Effector CD4-positive, alpha-beta T cell (primary cell): ENCODE data around the gene TYK2.
"Not testable (repeated sequence)": the region's sequence is repeated elsewhere in the genome, so short reads cannot be mapped to it uniquely, and the experiment has no call there.

Experiments used
- DNase-seq: peaks from one replicate; pipeline ENCODE4 v3.0.0-alpha.2; 2020

TYK2 gene

GRCh38 chr19:10368101-10368803, 12.1 kb downstream of the TYK2 start:
- no peak for DNase-seq

- not testable (repeated sequence) for DNase-seq
Measured at GRCh38 chr19:10366950-10367512, 13.3 kb downstream of the TYK2 start.

- no peak for DNase-seq
Measured at GRCh38 chr19:10365518-10365917, 14.9 kb downstream of the TYK2 start.

GRCh38 chr19:10364644-10365043, 15.7 kb downstream of the TYK2 start:
- DNase-seq = no peak

- DNase-seq = no peak
Measured at GRCh38 chr19:10363789-10364281, 16.5 kb downstream of the TYK2 start.

- no peak for DNase-seq
Measured at GRCh38 chr19:10362259-10362658, 18.1 kb downstream of the TYK2 start.

- no peak for DNase-seq
Measured at GRCh38 chr19:10361569-10362011, 18.8 kb downstream of the TYK2 start.

GRCh38 chr19:10356431-10356830, 23.9 kb downstream of the TYK2 start:
- DNase-seq = no peak

- no peak for DNase-seq
Measured at GRCh38 chr19:10353793-10354391, 26.5 kb downstream of the TYK2 start.

GRCh38 chr19:10352764-10353671, 27.4 kb downstream of the TYK2 start:
- DNase-seq = no peak

GRCh38 chr19:10346509-10346908, 33.9 kb downstream of the TYK2 start:
- DNase-seq = no peak

- DNase-seq = no peak
Measured at GRCh38 chr19:10344780-10345179, 35.6 kb downstream of the TYK2 start.

- DNase-seq = no peak
Measured at GRCh38 chr19:10343495-10343894, 36.9 kb downstream of the TYK2 start.

- DNase-seq = no peak
Measured at GRCh38 chr19:10339977-10340376, 40.4 kb downstream of the TYK2 start.

- peak; percentile 37 for DNase-seq
Measured at GRCh38 chr19:10339380-10339960, 40.9 kb downstream of the TYK2 start, which contains the start of gene ICAM3. ICAM3 (minus strand) TSS chr19:10339624; CDS start chr19:10339614, 10 bp downstream.

GRCh38 chr19:10338940-10339339, 41.4 kb downstream of the TYK2 start:
- DNase-seq = no peak

GRCh38 chr19:10336725-10337124, 43.6 kb downstream of the TYK2 start:
- DNase-seq = not testable (repeated sequence)

- no peak for DNase-seq
Measured at GRCh38 chr19:10335352-10335985, 44.9 kb downstream of the TYK2 start.

- no peak for DNase-seq
Measured at GRCh38 chr19:10334588-10335351, 45.6 kb downstream of the TYK2 start.

- no peak for DNase-seq
Measured at GRCh38 chr19:10333758-10334587, 46.4 kb downstream of the TYK2 start.
